ENCODE results near the gene PURB.

DNA sequence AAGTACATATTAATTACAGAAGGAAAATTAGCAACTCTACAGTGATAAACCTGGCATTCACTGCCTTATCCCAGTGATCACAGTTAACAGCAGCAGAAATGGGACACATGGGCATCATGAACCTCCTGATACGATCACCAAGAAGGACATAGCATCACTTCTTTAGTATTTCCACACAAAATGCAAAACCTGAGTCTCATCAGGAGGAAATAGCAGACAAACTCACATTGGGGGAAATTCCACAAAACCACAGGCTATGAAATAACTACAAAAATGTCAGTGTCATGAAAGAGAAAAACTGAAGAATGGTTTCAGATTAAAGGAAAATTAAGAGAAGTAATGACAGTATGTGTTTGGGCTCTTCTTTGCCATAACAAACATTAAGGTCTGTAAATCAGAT is 12.0 kb upstream of the PURB start:
- no peak for TF ChIP-seq POLR2AphosphoS5 (IDR thresholded peaks at IDR 0.05; ENCODE audit: borderline replicate concordance, low read depth, low read length)
- no peak for TF ChIP-seq EZH2 (IDR thresholded peaks at IDR 0.05)
- TF ChIP-seq FOXP2 (optimal IDR thresholded peaks at IDR 0.05; ENCODE audit: control extremely low read depth, extremely low read length, insufficient read depth) = no peak

Data from SK-N-MC (cell line).